HEK293T (cell line): ENCODE results near the gene MAML2.

Source experiments
- CTCF ChIA-PET: fragments of 350-600 bp; formaldehyde crosslinking; extraction: SDS; loops from one replicate; lab custom pipeline; 2021; ENCODE audit warnings: antibody characterized with exemption, inconsistent platforms; lab: Yijun Ruan, JAX
- POLR2A ChIA-PET: fragments of 350-600 bp; formaldehyde crosslinking; extraction: SDS; loops from one replicate; lab custom pipeline; 2020; ENCODE audit warnings: antibody characterized with exemption, inconsistent platforms; lab: Yijun Ruan, JAX
- DNase-seq: peaks from one replicate; pipeline ENCODE4 v3.0.0; 2012; ENCODE audit warnings: mixed read lengths; ENCODE audit errors: extremely low spot score
- ARNT ChIP-seq: fragments of 450-650 bp; IDR thresholded peaks from 2 replicates; pipeline ENCODE4 v1.6.1; 2017; ENCODE audit warnings: mild to moderate bottlenecking
- BHLHE40 ChIP-seq: fragments of 450-650 bp; IDR thresholded peaks from 2 replicates; pipeline ENCODE4 v1.6.1; 2016; ENCODE audit warnings: mild to moderate bottlenecking, moderate library complexity, borderline replicate concordance
- CTBP1 ChIP-seq: fragments of 450-650 bp; IDR thresholded peaks from 2 replicates; pipeline ENCODE4 v1.6.1; 2016; ENCODE audit warnings: borderline replicate concordance
- ELF4 ChIP-seq: fragments of 450-650 bp; IDR thresholded peaks from 2 replicates; pipeline ENCODE4 v1.6.1; 2017; ENCODE audit warnings: antibody characterized with exemption
- FOXA1 ChIP-seq: fragments of 450-650 bp; IDR thresholded peaks from 2 replicates; pipeline ENCODE4 v1.6.1; 2016; ENCODE audit warnings: mild to moderate bottlenecking
- FOXK2 ChIP-seq: fragments of 450-650 bp; IDR thresholded peaks from 2 replicates; pipeline ENCODE4 v1.6.1; 2016; ENCODE audit warnings: mild to moderate bottlenecking
- FOXM1 ChIP-seq: fragments of 450-650 bp; IDR thresholded peaks from 2 replicates; pipeline ENCODE4 v1.6.1; 2017; ENCODE audit warnings: mild to moderate bottlenecking, borderline replicate concordance
- HDGF ChIP-seq: fragments of 450-650 bp; IDR thresholded peaks from 2 replicates; pipeline ENCODE4 v1.6.1; 2017; ENCODE audit warnings: antibody characterized with exemption, borderline replicate concordance
- L3MBTL2 ChIP-seq: fragments of 450-650 bp; conservative IDR thresholded peaks from 2 replicates; pipeline ENCODE4 v1.6.1; 2016; ENCODE audit warnings: mild to moderate bottlenecking
- LEF1 ChIP-seq: fragments of 450-650 bp; IDR thresholded peaks from 2 replicates; pipeline ENCODE4 v1.6.1; 2017; ENCODE audit warnings: mild to moderate bottlenecking, borderline replicate concordance
- NFRKB ChIP-seq: fragments of 450-650 bp; IDR thresholded peaks from 2 replicates; pipeline ENCODE4 v1.6.1; 2016; ENCODE audit warnings: mild to moderate bottlenecking, moderate library complexity
- PKNOX1 ChIP-seq: fragments of 450-650 bp; IDR thresholded peaks from 2 replicates; pipeline ENCODE4 v1.6.1; 2016
- SP1 ChIP-seq: fragments of 450-650 bp; IDR thresholded peaks from 2 replicates; pipeline ENCODE4 v1.6.1; 2017
- SUZ12 ChIP-seq: fragments of 450-650 bp; IDR thresholded peaks from 2 replicates; pipeline ENCODE4 v1.6.1; 2016; ENCODE audit warnings: mild to moderate bottlenecking
- TARDBP ChIP-seq: fragments of 450-650 bp; IDR thresholded peaks from 2 replicates; pipeline ENCODE4 v1.6.1; 2016
- ZNF384 ChIP-seq: fragments of 450-650 bp; IDR thresholded peaks from 2 replicates; pipeline ENCODE4 v1.6.1; 2016

Gene MAML2

GRCh38 chr11:96156379-96156722 lies 186.6 kb downstream of the MAML2 start:
- TF ChIP-seq ELF4 (no peak), HDGF (no peak), FOXM1 (no peak), L3MBTL2 (no peak), TARDBP (no peak), NFRKB (no peak), SP1 (no peak), SUZ12 (no peak), LEF1 (no peak)
- POLR2A ChIA-PET = interaction anchor here (0.9 kb wide), 1 partner anchor 87 kb away, joined by 5 read pairs; no protein-coding TSS in a partner anchor
- DNase-seq = no peak
- CTCF ChIA-PET = interaction anchor here (0.7 to 1.4 kb wide), 2 partner anchors 101 to 307 kb away, joined by 3 to 6 read pairs; no protein-coding TSS in a partner anchor

GRCh38 chr11:96155627-96156378 lies 187.2 kb downstream of the MAML2 start:
- ChIA-PET POLR2A (interaction anchor here (0.7 to 1.1 kb wide), 3 partner anchors 87 to 184 kb away, joined by 3 to 5 read pairs (median 3); no protein-coding TSS in a partner anchor), CTCF (interaction anchor here (0.7 to 1.4 kb wide), 5 partner anchors 9 to 306 kb away, joined by 3 to 6 read pairs (median 3); no protein-coding TSS in a partner anchor)
- DNase-seq = peak; percentile 34
- TF ChIP-seq ELF4 (no peak), CTBP1 (no peak), FOXA1 (no peak), PKNOX1 (no peak), ARNT (no peak), ZNF384 (no peak), SUZ12 (no peak)

GRCh38 chr11:96154802-96155520 lies 188.0 kb downstream of the MAML2 start:
- ChIA-PET POLR2A (interaction anchor here (0.7 to 1.1 kb wide), 2 partner anchors 167 to 185 kb away, joined by 3 read pairs; no protein-coding TSS in a partner anchor), CTCF (interaction anchor here (0.6 to 1.4 kb wide), 6 partner anchors 8 to 261 kb away, joined by 3 to 6 read pairs (median 3); partner anchors contain the start of gene MAML2)
- no peak for TF ChIP-seq SUZ12
- no peak for TF ChIP-seq FOXK2
- no peak for TF ChIP-seq SP1
- DNase-seq = no peak

GRCh38 chr11:96152623-96153022 lies 190.4 kb downstream of the MAML2 start:
- ChIA-PET POLR2A (no interaction called here), CTCF (no interaction called here)
- TF ChIP-seq CTBP1 (no peak), NFRKB (no peak), ZNF384 (no peak), FOXM1 (no peak), ARNT (no peak), LEF1 (no peak), ELF4 (no peak), HDGF (no peak), FOXA1 (no peak), BHLHE40 (no peak), L3MBTL2 (no peak), TARDBP (no peak), FOXK2 (no peak), SUZ12 (no peak), PKNOX1 (no peak), SP1 (no peak)
- no peak for DNase-seq

- ChIA-PET POLR2A (no interaction called here), CTCF (no interaction called here)
- TF ChIP-seq FOXA1 (no peak), SUZ12 (no peak), PKNOX1 (no peak), L3MBTL2 (no peak), FOXM1 (no peak), ELF4 (no peak), HDGF (no peak), ZNF384 (no peak), NFRKB (no peak), LEF1 (no peak), FOXK2 (no peak), ARNT (no peak), BHLHE40 (no peak), TARDBP (no peak), CTBP1 (no peak), SP1 (no peak)
- no peak for DNase-seq
Observed at GRCh38 chr11:96151501-96151900, 191.5 kb downstream of the MAML2 start.

- no peak for DNase-seq
- CTCF ChIA-PET = no interaction called here
- TF ChIP-seq LEF1 = no peak
- TF ChIP-seq FOXK2 = no peak
- TF ChIP-seq ZNF384 = no peak
- no peak for TF ChIP-seq ELF4
- TF ChIP-seq NFRKB = no peak
- TF ChIP-seq BHLHE40 = no peak
- TF ChIP-seq SP1 = no peak
- no peak for TF ChIP-seq CTBP1
- TF ChIP-seq TARDBP = no peak
- TF ChIP-seq SUZ12 = no peak
- TF ChIP-seq HDGF = no peak
- no peak for TF ChIP-seq L3MBTL2
- no peak for TF ChIP-seq PKNOX1
- no peak for TF ChIP-seq FOXA1
- POLR2A ChIA-PET = no interaction called here
Observed at GRCh38 chr11:96150609-96151008, 192.4 kb downstream of the MAML2 start.
